ENCODE measurements around the gene SPA17. TPM values are rescaled to one million over a fixed set of nuclear protein-coding genes. Genes with fewer than 3 reads are reported as not detected.
A peak's percentile ranks its signal among the peaks of the same experiment; 100 is the strongest.

Gene SPA17
- total RNA-seq, 1 experiment from 2014 or later = 5.4 TPM

DNA sequence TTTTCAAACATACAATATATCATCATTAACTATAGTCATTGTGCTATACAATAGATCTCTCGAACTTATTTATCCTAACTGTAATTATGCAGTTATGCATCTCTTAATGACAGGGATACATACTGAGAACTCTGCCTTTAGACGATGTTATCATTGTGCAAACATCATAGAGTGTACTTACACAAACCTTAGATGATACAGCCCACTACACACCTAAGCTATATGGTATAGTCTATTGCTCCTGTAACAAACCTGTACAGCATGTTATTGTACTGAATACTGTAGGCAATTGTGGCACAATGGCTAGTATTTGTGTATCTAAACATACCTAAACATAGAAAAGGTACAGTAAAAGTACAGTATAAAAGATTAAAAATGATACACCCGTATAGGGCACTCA, 38.7 kb downstream of the SPA17 start:
- BruUV-seq (replicated peaks) = no TSS peak
- TF ChIP-seq, protein P1, sequence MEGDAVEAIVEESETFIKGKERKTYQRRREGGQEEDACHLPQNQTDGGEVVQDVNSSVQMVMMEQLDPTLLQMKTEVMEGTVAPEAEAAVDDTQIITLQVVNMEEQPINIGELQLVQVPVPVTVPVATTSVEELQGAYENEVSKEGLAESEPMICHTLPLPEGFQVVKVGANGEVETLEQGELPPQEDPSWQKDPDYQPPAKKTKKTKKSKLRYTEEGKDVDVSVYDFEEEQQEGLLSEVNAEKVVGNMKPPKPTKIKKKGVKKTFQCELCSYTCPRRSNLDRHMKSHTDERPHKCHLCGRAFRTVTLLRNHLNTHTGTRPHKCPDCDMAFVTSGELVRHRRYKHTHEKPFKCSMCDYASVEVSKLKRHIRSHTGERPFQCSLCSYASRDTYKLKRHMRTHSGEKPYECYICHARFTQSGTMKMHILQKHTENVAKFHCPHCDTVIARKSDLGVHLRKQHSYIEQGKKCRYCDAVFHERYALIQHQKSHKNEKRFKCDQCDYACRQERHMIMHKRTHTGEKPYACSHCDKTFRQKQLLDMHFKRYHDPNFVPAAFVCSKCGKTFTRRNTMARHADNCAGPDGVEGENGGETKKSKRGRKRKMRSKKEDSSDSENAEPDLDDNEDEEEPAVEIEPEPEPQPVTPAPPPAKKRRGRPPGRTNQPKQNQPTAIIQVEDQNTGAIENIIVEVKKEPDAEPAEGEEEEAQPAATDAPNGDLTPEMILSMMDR (IDR thresholded peaks at IDR 0.05; ENCODE audit: unreplicated experiment) = no peak
- Mint-ChIP-seq H3K36me3 (ENCODE audit: insufficient read depth, unreplicated experiment) (no peaks in the 10 kb centered on the region), H3K9me3 (ENCODE audit: low read depth, unreplicated experiment) (peaks cover 3% of the 10 kb centered on the region), H3K27me3 (ENCODE audit: unreplicated experiment) (peaks cover 33% of the 10 kb centered on the region), H3K4me3 (ENCODE audit: low read depth, unreplicated experiment) (no peak overlapping the region), H3K4me1 (ENCODE audit: low read depth, unreplicated experiment) (peaks cover under 1% of the 10 kb centered on the region), H3K27ac (ENCODE audit: unreplicated experiment) (no peak overlapping the region)
- intact Hi-C loops (cut with micrococcal nuclease; ENCODE audit: unreplicated experiment) = no loop called here
- CTCF ChIA-PET = no interaction called here
- no peak for DNase-seq

DNA sequence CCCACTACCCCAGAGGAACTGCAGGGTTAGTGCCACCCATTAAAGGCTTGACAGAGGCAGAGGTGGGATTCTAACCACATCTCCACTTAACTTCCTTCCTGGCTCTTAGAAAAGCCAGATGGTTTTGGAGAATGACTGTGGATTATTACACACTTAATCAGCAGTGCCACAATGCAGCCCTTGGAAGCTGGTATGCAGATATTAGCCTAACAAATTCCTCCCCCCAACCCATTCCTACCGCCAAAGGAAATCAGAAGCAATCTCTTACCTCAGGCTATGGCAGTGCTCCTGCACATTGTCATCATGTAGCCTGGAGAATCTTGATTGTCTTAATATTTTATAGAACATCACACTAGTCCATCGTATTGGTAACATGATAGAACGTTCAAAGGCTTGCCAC, 42.9 kb downstream of the SPA17 start:
- no TSS peak for BruUV-seq (replicated peaks)
- intact Hi-C loops (cut with micrococcal nuclease; ENCODE audit: unreplicated experiment) = no loop called here

DNA sequence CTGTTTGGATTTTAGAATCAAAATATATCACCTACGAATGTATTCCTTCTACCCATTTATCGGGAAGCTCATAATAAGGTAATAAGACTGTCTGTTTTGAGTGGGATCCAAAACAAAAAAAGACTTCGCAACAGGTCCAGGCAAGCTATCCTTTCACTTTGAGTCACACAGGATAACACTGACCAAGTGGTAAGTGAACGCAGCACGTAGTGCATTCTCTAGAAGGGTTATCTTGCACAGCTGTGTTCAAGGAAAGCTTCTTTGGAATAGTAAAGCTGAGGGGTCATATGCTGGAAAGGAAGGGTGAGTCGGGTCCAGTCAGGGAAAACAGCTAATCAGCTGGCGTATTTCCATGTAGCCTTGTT, 43.7 kb downstream of the SPA17 start:
- intact Hi-C loops (cut with micrococcal nuclease; ENCODE audit: unreplicated experiment) = no loop called here
- no peak for DNase-seq
- Mint-ChIP-seq H3K27ac (ENCODE audit: unreplicated experiment) (no peak overlapping the region), H3K27me3 (ENCODE audit: unreplicated experiment) (peaks cover 83% of the 10 kb centered on the region), H3K4me1 (ENCODE audit: low read depth, unreplicated experiment) (peaks cover 8% of the 10 kb centered on the region), H3K4me3 (ENCODE audit: low read depth, unreplicated experiment) (peak overlapping the region; percentile 71), H3K9me3 (ENCODE audit: low read depth, unreplicated experiment) (no peaks in the 10 kb centered on the region), H3K36me3 (ENCODE audit: insufficient read depth, unreplicated experiment) (no peaks in the 10 kb centered on the region)
- BruUV-seq (replicated peaks) = no TSS peak
- CTCF ChIA-PET = no interaction called here
- TF ChIP-seq, protein P1 (IDR thresholded peaks at IDR 0.05; ENCODE audit: unreplicated experiment) = no peak

More for the DNA sequence above, 42.9 kb downstream of the SPA17 start:
- TF ChIP-seq, protein P1 (IDR thresholded peaks at IDR 0.05; ENCODE audit: unreplicated experiment) = no peak
- H3K27me3 Mint-ChIP-seq (ENCODE audit: unreplicated experiment) = peaks cover 75% of the 10 kb centered on the region
- CTCF ChIA-PET = no interaction called here
- H3K9me3 Mint-ChIP-seq (ENCODE audit: low read depth, unreplicated experiment) = no peaks in the 10 kb centered on the region
- H3K4me1 Mint-ChIP-seq (ENCODE audit: low read depth, unreplicated experiment) = peaks cover 8% of the 10 kb centered on the region
- no peak overlapping the region for H3K4me3 Mint-ChIP-seq (ENCODE audit: low read depth, unreplicated experiment)
- no peak for DNase-seq
- H3K36me3 Mint-ChIP-seq (ENCODE audit: insufficient read depth, unreplicated experiment) = no peaks in the 10 kb centered on the region
- no peak overlapping the region for H3K27ac Mint-ChIP-seq (ENCODE audit: unreplicated experiment)

DNA sequence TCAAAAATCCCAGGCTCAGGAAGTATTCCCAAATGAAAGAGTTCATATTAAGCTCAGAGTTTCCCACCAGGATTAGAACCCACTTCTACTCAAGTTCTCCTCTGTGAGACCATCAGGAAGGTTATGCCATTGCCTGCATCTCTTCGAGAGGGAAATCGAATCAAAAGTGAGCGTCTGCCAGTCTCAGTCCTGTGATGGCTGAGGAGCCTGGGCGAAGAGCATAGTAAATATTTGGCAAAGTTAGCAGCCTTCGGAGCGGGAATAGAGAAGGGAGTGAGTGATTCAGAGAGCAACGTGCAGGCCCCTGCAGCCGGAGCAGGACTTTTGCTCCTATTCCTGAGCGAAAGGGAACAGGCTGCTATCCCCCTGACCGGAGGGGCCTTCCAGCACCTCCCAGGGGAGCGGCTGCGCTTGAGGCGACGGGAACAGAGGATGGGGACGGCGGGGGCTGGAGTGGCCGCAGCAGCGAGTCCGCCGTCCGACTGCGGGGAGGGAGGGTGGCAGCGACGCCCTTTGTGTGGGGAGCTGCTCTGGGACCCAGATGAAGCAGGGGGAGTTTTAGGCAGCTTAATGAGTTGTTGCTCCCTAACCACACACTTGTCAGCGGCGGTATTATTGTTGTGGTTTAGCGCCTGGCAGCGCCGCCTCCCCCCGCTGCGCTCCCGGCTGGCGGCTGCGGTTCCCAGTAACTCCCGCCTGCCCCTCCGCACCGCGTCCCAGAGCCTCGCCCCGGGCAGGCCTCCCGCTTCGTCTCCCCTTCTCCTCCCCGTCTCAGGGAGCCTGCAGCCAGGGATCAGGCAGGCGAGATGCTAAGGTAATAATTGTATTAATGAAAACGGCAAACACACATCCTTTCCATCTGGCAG, 44.3 kb downstream of the SPA17 start:
- TF ChIP-seq, protein P1 (IDR thresholded peaks at IDR 0.05; ENCODE audit: unreplicated experiment) = no peak
- intact Hi-C loops (cut with micrococcal nuclease; ENCODE audit: unreplicated experiment) = no loop called here
- H3K36me3 Mint-ChIP-seq (ENCODE audit: insufficient read depth, unreplicated experiment) = no peaks in the 10 kb centered on the region
- BruUV-seq (replicated peaks) = no TSS peak
- H3K4me3 Mint-ChIP-seq (ENCODE audit: low read depth, unreplicated experiment) = peak overlapping the region; percentile 71
- H3K27me3 Mint-ChIP-seq (ENCODE audit: unreplicated experiment) = peaks cover 89% of the 10 kb centered on the region
- DNase-seq = no peak
- no peak overlapping the region for H3K27ac Mint-ChIP-seq (ENCODE audit: unreplicated experiment)
- CTCF ChIA-PET = no interaction called here
- no peaks in the 10 kb centered on the region for H3K9me3 Mint-ChIP-seq (ENCODE audit: low read depth, unreplicated experiment)
- H3K4me1 Mint-ChIP-seq (ENCODE audit: low read depth, unreplicated experiment) = peaks cover 8% of the 10 kb centered on the region
